ENCODE results near the gene ENTREP1. TPM values are rescaled to one million over a fixed set of nuclear protein-coding genes. Genes with fewer than 3 reads are reported as not detected.

The ENTREP1 gene
- total RNA-seq, result under 0.01 and 0.05 TPM in 2 replicates

GRCh38 chr9:69324549-69325401, at the start of gene ENTREP1:
TSS of gene ENTREP1 (plus strand) at chr9:69325215. CDS start at chr9:69325310, 95 bp downstream.

Other genes starting within 250 kb of the ENTREP1 start
- gene TJP2, start 150.9 kb upstream of the ENTREP1 start, total RNA-seq, result 13.1 and 39.3 TPM in 2 replicates

Data from smooth muscle cell of the umbilical artery (primary cell).